ENCODE measurements around the gene ZSWIM6.
A peak's percentile ranks its signal among the peaks of the same experiment; 100 is the strongest.

ZSWIM6 gene

DNA sequence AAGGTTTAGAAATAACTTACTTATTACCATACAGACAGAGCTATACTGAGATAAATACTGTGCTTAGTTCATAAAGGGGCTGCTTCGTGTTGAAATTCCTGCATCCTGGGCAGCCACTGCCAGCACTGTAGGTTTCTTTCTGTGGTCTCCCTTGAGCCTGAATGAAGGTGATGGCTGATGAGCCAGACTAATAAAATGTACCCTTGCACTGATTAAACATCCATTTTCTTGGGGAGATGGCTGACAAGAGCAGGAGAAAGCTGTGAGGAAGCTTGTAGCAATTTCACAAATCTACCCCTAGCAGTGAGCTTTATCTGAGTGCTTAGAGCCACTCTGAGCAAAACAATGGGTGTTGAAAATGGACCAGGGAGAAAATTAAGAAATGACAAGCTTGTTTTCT, 23.3 kb upstream of the ZSWIM6 start:
- Histone ChIP-seq H3K27ac (ENCODE audit: low read length) (no peak overlapping the region), H3K9me3 (ENCODE audit: insufficient read depth, low read depth, low read length) (no peaks in the 10 kb centered on the region), H3K4me3 (ENCODE audit: low read length) (no peak overlapping the region), H3K4me1 (ENCODE audit: insufficient read depth, low read length) (no peaks in the 10 kb centered on the region), H3K27me3 (ENCODE audit: insufficient read depth, low read length) (peaks cover 50% of the 10 kb centered on the region), H3K9ac (ENCODE audit: low read depth, low read length) (no peak overlapping the region), H3K36me3 (ENCODE audit: insufficient read depth, low read depth, low read length) (no peaks in the 10 kb centered on the region)

DNA sequence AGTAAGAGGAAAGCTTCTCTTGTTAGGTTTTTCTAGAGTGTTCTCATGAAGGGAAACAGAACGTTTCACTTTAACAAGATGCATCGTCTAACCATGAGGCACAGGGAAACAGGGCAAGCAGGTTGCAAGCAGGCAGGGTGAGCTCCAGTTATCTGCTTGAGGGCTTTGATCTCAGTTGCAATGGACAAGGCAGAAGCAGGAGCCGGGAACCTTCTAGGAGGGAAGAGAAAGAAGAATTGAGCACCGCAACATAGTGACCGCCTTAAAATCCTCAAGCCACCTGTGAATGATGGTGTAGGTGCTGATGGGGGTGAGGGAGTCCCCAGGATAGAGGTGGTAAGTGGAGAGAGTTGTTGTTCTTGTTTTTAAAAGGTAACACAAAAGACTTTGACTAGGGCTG, 22.9 kb upstream of the ZSWIM6 start:
- Histone ChIP-seq H3K9ac (ENCODE audit: low read depth, low read length) (no peak overlapping the region), H3K4me3 (ENCODE audit: low read length) (no peak overlapping the region), H3K9me3 (ENCODE audit: insufficient read depth, low read depth, low read length) (no peaks in the 10 kb centered on the region), H3K27me3 (ENCODE audit: insufficient read depth, low read length) (peaks cover 55% of the 10 kb centered on the region), H3K36me3 (ENCODE audit: insufficient read depth, low read depth, low read length) (no peaks in the 10 kb centered on the region), H3K4me1 (ENCODE audit: insufficient read depth, low read length) (no peaks in the 10 kb centered on the region), H3K27ac (ENCODE audit: low read length) (no peak overlapping the region)

DNA sequence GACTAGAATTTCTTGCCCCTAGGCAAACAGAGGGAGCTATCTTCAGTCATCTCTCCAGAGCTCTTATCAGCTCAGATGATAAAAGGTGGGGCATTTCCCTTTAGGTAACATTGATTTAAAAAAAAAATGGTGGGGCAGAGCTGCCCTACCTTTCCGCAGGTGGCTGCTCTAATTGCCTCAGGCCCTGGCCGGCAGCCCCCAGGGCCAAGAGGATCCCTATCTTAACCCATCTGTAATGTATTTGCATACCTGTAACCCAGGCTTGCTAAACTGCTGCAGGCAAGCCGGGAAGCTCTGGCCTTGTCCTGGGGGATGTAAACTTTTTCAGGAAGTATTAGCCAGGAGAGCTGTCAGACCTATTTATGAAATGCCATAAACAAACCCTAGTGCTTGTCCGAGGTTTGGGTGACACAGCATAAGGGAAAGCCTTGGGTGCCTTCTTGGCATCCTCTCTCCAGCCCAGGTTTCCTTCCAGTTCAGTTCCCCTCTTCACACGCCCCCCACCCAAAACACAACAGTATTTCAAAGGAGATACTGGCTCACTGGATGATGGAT, 20.9 kb upstream of the ZSWIM6 start:
- no peak overlapping the region for H3K9ac ChIP-seq (ENCODE audit: low read depth, low read length)
- H3K9me3 ChIP-seq (ENCODE audit: insufficient read depth, low read depth, low read length), result no peaks in the 10 kb centered on the region
- no peak overlapping the region for H3K4me3 ChIP-seq (ENCODE audit: low read length)
- peaks cover 69% of the 10 kb centered on the region for H3K27me3 ChIP-seq (ENCODE audit: insufficient read depth, low read length)
- H3K36me3 ChIP-seq (ENCODE audit: insufficient read depth, low read depth, low read length), result no peaks in the 10 kb centered on the region
- H3K4me1 ChIP-seq (ENCODE audit: insufficient read depth, low read length), result no peaks in the 10 kb centered on the region
- no peak overlapping the region for H3K27ac ChIP-seq (ENCODE audit: low read length)

DNA sequence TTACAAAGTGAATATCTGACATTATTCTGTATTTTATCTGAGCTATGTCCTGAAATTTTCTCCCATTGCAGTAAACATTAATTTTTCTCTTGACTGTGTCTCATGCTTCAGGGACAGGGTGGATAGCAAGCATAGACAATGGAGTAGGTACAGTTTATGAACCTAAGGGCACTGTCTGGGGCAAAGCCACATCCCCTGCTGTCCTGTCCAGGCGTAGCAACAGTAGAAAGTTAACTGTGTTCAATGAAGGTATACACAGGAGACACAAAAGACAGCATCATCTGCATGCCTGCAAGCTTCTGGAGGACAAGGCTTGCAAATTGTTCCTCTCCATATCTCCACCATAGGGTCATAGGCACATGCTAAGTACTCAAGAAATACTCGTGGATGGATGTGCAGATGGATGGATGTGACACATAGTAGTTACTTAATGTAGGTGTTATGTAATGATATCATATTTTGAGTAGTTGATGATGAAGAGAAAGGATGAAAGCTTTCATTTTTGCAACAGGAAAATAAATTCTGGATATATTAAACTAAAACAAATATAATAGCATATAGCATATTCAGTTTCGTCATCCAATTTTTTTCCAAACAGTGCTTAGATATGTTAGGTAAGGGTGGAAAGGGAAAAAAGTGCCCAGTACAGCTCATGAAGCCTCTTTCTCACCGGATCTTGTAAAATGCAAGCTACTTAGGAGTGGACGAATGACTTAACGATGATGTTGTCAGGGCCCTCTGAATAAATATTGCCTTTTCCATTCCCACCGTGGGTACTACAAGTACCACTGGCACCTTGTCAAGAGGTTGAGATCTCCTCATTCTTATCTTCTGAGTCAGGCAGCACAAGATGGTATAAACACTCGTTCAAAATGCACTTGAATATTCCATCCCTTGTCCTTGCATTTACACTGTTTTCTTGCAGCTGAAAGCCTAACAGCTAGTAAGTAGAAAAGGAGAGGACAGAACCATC, 19.9 kb upstream of the ZSWIM6 start:
- H3K27me3 ChIP-seq (ENCODE audit: insufficient read depth, low read length), result peaks cover 66% of the 10 kb centered on the region
- H3K36me3 ChIP-seq (ENCODE audit: insufficient read depth, low read depth, low read length), result no peaks in the 10 kb centered on the region
- H3K9me3 ChIP-seq (ENCODE audit: insufficient read depth, low read depth, low read length), result no peaks in the 10 kb centered on the region
- H3K9ac ChIP-seq (ENCODE audit: low read depth, low read length), result no peak overlapping the region
- H3K4me3 ChIP-seq (ENCODE audit: low read length), result no peak overlapping the region
- H3K4me1 ChIP-seq (ENCODE audit: insufficient read depth, low read length), result no peaks in the 10 kb centered on the region
- H3K27ac ChIP-seq (ENCODE audit: low read length), result no peak overlapping the region

DNA sequence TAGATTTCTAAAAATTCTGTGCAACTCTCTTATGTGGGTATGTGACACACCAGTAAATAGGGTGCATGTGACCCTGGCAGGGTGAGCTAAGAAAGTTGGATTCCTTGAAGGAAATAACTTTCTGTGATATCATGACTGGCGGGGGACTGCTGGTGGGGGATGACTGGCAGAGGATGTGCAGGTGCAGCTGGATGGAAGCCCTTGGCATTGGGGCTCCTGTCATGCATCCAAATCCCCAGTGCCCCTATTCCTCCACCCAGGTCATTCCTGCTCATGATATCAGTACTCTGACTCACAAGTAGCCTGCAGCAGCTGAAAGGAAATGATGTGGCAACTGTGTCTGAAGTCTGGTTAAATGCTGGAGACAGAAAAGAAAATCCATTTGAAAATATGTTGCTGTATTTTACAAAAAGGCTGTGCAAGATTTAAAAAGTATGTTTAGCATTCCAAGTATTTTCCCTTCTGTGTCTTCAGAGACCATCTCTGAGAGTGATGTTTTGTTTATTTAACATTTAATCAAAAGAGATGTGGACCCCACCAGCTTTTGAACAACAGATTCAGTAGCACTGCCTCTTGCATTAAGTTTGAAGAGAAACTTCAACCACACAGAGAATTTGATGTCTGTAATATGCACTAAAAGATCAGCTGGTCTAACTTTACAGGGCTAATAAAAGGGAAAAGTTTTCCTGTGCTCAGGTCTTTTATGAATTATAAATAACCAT, 17.9 kb upstream of the ZSWIM6 start:
- H3K9me3 ChIP-seq (ENCODE audit: insufficient read depth, low read depth, low read length), result no peaks in the 10 kb centered on the region
- H3K36me3 ChIP-seq (ENCODE audit: insufficient read depth, low read depth, low read length), result no peaks in the 10 kb centered on the region
- H3K9ac ChIP-seq (ENCODE audit: low read depth, low read length), result no peak overlapping the region
- H3K27me3 ChIP-seq (ENCODE audit: insufficient read depth, low read length), result peaks cover 56% of the 10 kb centered on the region
- H3K4me1 ChIP-seq (ENCODE audit: insufficient read depth, low read length), result peaks cover 2% of the 10 kb centered on the region; the same call in 1 of the 2 replicates
- no peak overlapping the region for H3K4me3 ChIP-seq (ENCODE audit: low read length)
- no peak overlapping the region for H3K27ac ChIP-seq (ENCODE audit: low read length)

DNA sequence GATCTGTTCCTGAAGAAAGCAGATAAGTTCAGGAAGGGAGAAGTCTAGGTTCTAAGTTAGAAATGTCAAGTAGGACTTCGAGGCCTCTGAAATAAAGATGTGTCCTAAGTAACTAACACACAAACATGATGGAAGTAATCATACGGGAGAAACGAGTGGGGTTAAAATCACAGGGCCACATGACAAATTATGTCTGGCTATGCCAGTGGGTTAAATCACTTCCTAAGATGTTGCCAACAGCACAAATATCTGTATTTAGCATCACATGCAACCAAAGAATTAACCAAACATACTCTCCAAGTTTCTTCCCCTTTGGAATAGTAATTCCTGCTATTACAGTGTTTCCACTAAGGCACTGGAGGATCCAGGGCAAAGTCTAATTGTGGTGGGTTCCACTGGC, 13.7 kb upstream of the ZSWIM6 start:
- Histone ChIP-seq H3K9ac (ENCODE audit: low read depth, low read length) (no peak overlapping the region), H3K4me1 (ENCODE audit: insufficient read depth, low read length) (peaks cover 7% of the 10 kb centered on the region; the same call in 1 of the 2 replicates), H3K27ac (ENCODE audit: low read length) (no peak overlapping the region), H3K4me3 (ENCODE audit: low read length) (no peak overlapping the region), H3K36me3 (ENCODE audit: insufficient read depth, low read depth, low read length) (no peaks in the 10 kb centered on the region), H3K27me3 (ENCODE audit: insufficient read depth, low read length) (peaks cover 21% of the 10 kb centered on the region; the same call in 1 of the 2 replicates), H3K9me3 (ENCODE audit: insufficient read depth, low read depth, low read length) (no peaks in the 10 kb centered on the region)

DNA sequence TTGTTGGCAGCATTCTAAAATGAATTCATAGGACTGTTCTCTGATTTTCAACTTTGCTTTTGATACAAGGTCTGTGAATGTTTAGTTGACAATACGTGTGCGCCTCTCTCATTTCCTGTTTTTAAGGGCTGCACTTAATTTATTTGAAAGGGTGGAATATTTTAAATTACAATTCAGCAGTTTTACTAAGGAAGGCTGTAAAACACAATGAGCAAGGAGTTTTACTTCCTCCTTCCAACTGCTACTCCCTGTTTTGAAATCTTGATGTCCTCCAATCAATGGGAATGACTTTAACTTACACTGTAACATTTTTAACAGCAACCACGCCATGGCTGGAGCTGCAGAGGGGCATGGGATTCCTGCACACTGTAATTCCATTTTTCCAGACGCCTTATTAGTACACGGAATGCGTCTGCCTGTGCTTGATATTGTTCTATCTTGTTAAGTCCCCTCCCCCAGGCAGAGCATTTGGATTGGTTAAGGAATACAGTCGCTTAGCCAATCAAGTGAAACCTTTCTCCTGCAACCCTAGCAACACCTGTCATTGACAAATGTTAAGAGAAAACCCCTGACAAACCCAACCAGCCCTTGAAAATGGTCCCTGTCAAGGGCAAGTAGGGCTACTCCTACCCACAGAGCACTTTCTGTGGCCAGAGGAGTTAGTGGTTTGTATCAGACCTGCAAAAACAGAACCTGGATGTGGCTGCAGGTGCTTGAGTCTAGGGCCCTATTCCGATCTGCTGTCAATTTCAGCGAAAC, 12.5 kb upstream of the ZSWIM6 start:
- peak overlapping the region; percentile 62; the same call in 1 of the 2 replicates for H3K4me3 ChIP-seq (ENCODE audit: low read length)
- no peaks in the 10 kb centered on the region for H3K9me3 ChIP-seq (ENCODE audit: insufficient read depth, low read depth, low read length)
- peaks cover 7% of the 10 kb centered on the region; the same call in 1 of the 2 replicates for H3K4me1 ChIP-seq (ENCODE audit: insufficient read depth, low read length)
- H3K9ac ChIP-seq (ENCODE audit: low read depth, low read length), result peak overlapping the region; percentile 33; the same call in 1 of the 2 replicates
- peaks cover 12% of the 10 kb centered on the region; the same call in 1 of the 2 replicates for H3K27me3 ChIP-seq (ENCODE audit: insufficient read depth, low read length)
- no peaks in the 10 kb centered on the region for H3K36me3 ChIP-seq (ENCODE audit: insufficient read depth, low read depth, low read length)
- no peak overlapping the region for H3K27ac ChIP-seq (ENCODE audit: low read length)

DNA sequence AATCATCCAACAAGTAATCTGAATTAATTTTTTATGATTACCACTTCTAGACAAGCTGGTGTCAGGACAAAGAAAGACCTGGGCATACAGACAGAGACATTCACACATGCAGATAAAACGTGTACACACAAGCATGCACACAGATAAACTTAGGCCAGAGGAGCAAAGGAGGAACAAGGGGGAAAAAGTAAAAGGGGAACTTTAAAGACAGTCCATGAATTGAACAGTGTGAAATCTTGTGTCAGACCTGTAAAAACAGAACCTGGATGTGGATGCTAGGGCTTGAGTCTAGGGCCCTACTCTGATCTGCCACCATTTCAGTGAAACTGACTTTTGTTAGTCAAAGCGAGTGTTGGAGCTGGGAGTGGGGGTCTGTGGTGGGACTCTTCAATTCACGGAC, 11.2 kb upstream of the ZSWIM6 start:
- H3K4me1 ChIP-seq (ENCODE audit: insufficient read depth, low read length), result peaks cover 7% of the 10 kb centered on the region; the same call in 1 of the 2 replicates
- H3K9ac ChIP-seq (ENCODE audit: low read depth, low read length), result no peak overlapping the region
- H3K27me3 ChIP-seq (ENCODE audit: insufficient read depth, low read length), result peaks cover 5% of the 10 kb centered on the region; the same call in 1 of the 2 replicates
- no peak overlapping the region for H3K4me3 ChIP-seq (ENCODE audit: low read length)
- H3K27ac ChIP-seq (ENCODE audit: low read length), result no peak overlapping the region
- H3K36me3 ChIP-seq (ENCODE audit: insufficient read depth, low read depth, low read length), result no peaks in the 10 kb centered on the region
- H3K9me3 ChIP-seq (ENCODE audit: insufficient read depth, low read depth, low read length), result no peaks in the 10 kb centered on the region

DNA sequence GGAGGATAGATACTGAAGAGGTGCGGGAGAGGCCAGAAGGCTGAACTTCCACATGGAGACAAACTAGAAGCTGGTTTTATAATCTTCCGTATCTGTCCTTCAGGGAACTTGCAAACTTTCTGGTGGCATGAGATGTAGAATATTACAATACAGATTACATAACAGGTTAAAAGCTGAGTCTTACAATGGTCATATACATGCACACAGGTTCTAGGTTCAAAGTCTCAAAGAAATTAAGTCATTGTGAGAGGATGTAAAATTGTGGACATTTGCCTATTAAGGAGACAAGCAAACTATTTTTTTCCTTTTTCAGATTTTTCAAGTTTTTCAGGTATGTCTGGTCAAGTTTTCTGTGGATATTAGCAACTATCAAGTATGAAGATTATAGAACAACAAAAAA, 10.4 kb upstream of the ZSWIM6 start:
- H3K4me3 ChIP-seq (ENCODE audit: low read length), result no peak overlapping the region
- H3K27ac ChIP-seq (ENCODE audit: low read length), result no peak overlapping the region
- peaks cover 9% of the 10 kb centered on the region for H3K27me3 ChIP-seq (ENCODE audit: insufficient read depth, low read length)
- H3K4me1 ChIP-seq (ENCODE audit: insufficient read depth, low read length), result peaks cover 7% of the 10 kb centered on the region; the same call in 1 of the 2 replicates
- no peaks in the 10 kb centered on the region for H3K9me3 ChIP-seq (ENCODE audit: insufficient read depth, low read depth, low read length)
- no peak overlapping the region for H3K9ac ChIP-seq (ENCODE audit: low read depth, low read length)
- no peaks in the 10 kb centered on the region for H3K36me3 ChIP-seq (ENCODE audit: insufficient read depth, low read depth, low read length)

DNA sequence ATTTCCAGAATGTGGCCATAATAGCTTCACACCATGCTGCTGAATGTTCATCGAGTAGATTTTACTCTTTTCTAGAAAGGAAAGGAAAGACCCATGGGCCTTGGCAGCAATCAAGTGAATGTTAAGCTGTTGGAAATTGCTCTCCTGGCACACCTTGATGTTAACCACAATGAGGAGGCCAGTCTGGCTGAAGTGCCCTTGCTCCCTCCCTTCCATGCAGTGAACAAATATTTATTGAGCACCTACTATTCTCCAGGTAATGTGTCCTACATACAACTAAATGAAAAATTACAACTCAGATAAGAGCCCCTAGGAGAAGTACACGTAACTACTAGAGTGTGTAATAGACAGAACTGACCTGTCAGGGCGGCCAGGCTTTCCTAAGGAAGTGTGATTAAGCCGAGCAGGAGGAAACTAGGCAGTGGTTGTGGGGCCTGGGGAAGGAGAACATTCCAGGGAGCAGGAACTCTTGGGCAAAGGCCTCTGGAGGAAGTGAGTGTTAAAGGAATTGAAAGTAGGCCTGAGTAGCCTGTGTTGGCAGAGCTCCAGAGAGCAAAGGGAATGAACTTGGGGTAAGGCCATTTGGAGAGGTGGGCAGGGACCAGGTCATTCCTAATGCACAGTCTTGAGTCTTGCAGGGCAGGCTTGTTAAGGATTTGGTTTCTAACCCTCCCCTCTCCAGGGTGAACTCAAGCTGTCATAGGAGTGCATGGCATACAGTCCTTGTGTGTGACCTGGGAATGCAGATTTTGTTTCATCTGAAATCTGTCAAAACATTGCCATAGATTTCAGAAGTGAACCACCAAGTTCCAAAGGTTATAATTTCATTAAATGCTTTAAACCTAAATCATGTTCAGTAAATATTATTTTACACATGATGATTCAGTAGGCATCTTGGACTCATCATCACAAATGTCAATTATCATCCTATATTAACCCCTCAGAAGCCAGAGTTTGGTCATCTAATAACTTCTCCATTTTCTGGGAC, 9.0 kb upstream of the ZSWIM6 start:
- no peak overlapping the region for H3K27ac ChIP-seq (ENCODE audit: low read length)
- H3K9ac ChIP-seq (ENCODE audit: low read depth, low read length), result no peak overlapping the region
- H3K27me3 ChIP-seq (ENCODE audit: insufficient read depth, low read length), result peaks cover 23% of the 10 kb centered on the region
- peaks cover 7% of the 10 kb centered on the region; the same call in 1 of the 2 replicates for H3K4me1 ChIP-seq (ENCODE audit: insufficient read depth, low read length)
- no peak overlapping the region for H3K4me3 ChIP-seq (ENCODE audit: low read length)
- H3K36me3 ChIP-seq (ENCODE audit: insufficient read depth, low read depth, low read length), result no peaks in the 10 kb centered on the region
- no peaks in the 10 kb centered on the region for H3K9me3 ChIP-seq (ENCODE audit: insufficient read depth, low read depth, low read length)
